ENCODE data around the gene SF3B4. TPM values are rescaled to one million over a fixed set of nuclear protein-coding genes. Genes with fewer than 3 reads are reported as not detected.

SF3B4 gene
- total RNA-seq, 1 experiment from 2014 or later = 127 TPM

GRCh38 chr1:149931212-149931790, 3.7 kb upstream of the SF3B4 start:
- Histone ChIP-seq H4K20me1 (ENCODE audit: control insufficient read depth, insufficient read depth, insufficient read length) (no peaks in the 10 kb centered on the region), H3K4me2 (ENCODE audit: insufficient read depth, insufficient read length, low read length) (no peak overlapping the region), H3K14ac (ENCODE audit: insufficient read depth, low read length) (no peak overlapping the region), H3K27me3 (ENCODE audit: insufficient read depth, low read length) (no peaks in the 10 kb centered on the region), H2BK5ac (ENCODE audit: insufficient read length, low read length) (no peak overlapping the region), H2BK120ac (ENCODE audit: low read depth, low read length, poor library complexity, severe bottlenecking) (no peak overlapping the region), H4K8ac (replicated peaks; ENCODE audit: insufficient read length, low read depth, low read length) (no peak overlapping the region), H3K9me3 (ENCODE audit: control insufficient read depth, low read depth, low read length) (no peaks in the 10 kb centered on the region), H3K9ac (ENCODE audit: extremely low read depth, insufficient read length, low read length) (no peak overlapping the region), H4K5ac (ENCODE audit: insufficient read length, low read depth, low read length) (no peak overlapping the region), H3K4me1 (ENCODE audit: insufficient read depth, low read length) (peaks cover 2% of the 10 kb centered on the region; the same call in 1 of the 2 replicates), H3K79me1 (ENCODE audit: insufficient read depth, low read depth, low read length, poor library complexity, severe bottlenecking) (peaks cover 7% of the 10 kb centered on the region), H4K91ac (ENCODE audit: insufficient read length, low read depth, low read length) (no peak overlapping the region), H3K23ac (ENCODE audit: insufficient read length, low read depth, low read length) (no peak overlapping the region), H2BK15ac (ENCODE audit: low read depth, low read length) (no peak overlapping the region), H2AFZ (ENCODE audit: low read length) (no peak overlapping the region), H3K4ac (ENCODE audit: low read depth, low read length) (no peak overlapping the region), H3K79me2 (ENCODE audit: insufficient read depth, low read length) (peaks cover 7% of the 10 kb centered on the region; the same call in 1 of the 2 replicates), H3K56ac (ENCODE audit: insufficient read length, low read depth, low read length) (no peak overlapping the region), H3K23me2 (ENCODE audit: insufficient read length, low read depth, low read length, poor library complexity, severe bottlenecking) (peaks cover 11% of the 10 kb centered on the region), H3K27ac (ENCODE audit: insufficient read length, low read depth, low read length) (no peak overlapping the region), H3T11ph (ENCODE audit: low read length) (no peak overlapping the region), H3K18ac (ENCODE audit: insufficient read length, low read depth, low read length) (no peak overlapping the region), H2BK12ac (ENCODE audit: insufficient read length, low read depth, low read length) (no peak overlapping the region), H2BK20ac (ENCODE audit: low read depth, low read length, poor library complexity, severe bottlenecking) (no peak overlapping the region), H2AK5ac (ENCODE audit: insufficient read length, low read length) (no peak overlapping the region)
- TF ChIP-seq, protein P1, sequence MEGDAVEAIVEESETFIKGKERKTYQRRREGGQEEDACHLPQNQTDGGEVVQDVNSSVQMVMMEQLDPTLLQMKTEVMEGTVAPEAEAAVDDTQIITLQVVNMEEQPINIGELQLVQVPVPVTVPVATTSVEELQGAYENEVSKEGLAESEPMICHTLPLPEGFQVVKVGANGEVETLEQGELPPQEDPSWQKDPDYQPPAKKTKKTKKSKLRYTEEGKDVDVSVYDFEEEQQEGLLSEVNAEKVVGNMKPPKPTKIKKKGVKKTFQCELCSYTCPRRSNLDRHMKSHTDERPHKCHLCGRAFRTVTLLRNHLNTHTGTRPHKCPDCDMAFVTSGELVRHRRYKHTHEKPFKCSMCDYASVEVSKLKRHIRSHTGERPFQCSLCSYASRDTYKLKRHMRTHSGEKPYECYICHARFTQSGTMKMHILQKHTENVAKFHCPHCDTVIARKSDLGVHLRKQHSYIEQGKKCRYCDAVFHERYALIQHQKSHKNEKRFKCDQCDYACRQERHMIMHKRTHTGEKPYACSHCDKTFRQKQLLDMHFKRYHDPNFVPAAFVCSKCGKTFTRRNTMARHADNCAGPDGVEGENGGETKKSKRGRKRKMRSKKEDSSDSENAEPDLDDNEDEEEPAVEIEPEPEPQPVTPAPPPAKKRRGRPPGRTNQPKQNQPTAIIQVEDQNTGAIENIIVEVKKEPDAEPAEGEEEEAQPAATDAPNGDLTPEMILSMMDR (conservative IDR thresholded peaks at IDR 0.05) = no peak
- Mint-ChIP-seq H3K36me3 (ENCODE audit: insufficient read depth in 1 of 3, low read depth in 3 of 3) (peaks cover 2 to 9% (median 8%) of the 10 kb centered on the region in 3 experiments), H3K4me3 (no peak overlapping the region), H3K27ac (no peak overlapping the region; a peak in 1 of 7 replicates), H3K4me1 (peaks cover 22 to 23% of the 10 kb centered on the region in 2 experiments), H3K9me3 (no peaks in the 10 kb centered on the region; a peak in 1 of 5 replicates), H3K27me3 (ENCODE audit: low read depth) (no peaks in the 10 kb centered on the region)
- no CpG with 5 or more reads among the region's 13 CpGs for WGBS (ENCODE audit: extremely low coverage, insufficient read length, low lambda C conversion rate)
- DNase-seq = no peak
